IPS-NIHi7 (cell line): ENCODE data around the gene FOCAD.

Experiments used
- DNase-seq: peaks from one replicate; pipeline ENCODE4 v3.0.0; 2012; ENCODE audit warnings: mixed read lengths; ENCODE audit errors: extremely low spot score

The FOCAD gene

GRCh38 chr9:20683351-20684034, 566 bp upstream of the FOCAD start:
- no peak for DNase-seq

DNA sequence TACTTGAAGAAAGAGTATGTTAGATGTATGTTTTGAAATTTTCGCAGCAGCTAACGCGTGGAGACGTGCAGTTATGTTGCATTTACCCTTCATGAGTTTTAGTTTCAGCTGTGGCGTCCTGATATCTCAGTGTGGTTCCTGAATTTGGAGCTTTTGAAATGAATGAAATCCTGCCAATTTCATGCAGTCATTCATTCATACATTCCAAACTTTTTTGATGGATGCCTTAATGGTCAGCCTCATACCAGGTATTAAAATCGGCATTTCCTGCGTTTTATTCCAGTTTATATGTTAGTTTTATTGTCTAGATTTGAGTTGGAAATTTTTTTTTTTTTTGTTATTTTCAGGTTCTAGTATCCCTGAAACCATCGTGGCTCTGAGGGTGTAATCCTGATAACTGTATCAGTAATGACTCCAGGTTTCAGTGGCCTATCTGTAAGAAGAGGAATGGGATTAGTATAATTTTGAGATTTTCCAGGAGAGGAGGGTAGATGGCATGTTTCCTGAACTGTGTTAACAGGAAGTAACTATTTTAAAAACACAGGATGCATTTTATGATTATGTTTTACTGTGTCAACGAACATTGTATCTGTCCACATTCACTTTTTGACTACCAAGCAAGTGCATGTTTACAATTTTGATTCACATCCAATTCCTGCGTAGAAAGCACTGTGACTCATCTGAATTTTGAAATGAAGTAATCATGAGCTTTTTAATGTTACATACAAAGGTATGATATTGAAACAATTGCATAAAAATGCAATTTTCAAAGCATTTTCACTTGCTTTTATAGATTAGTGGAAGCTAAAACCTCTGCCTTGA, 1.0 kb downstream of the FOCAD start:
- no peak for DNase-seq

DNA sequence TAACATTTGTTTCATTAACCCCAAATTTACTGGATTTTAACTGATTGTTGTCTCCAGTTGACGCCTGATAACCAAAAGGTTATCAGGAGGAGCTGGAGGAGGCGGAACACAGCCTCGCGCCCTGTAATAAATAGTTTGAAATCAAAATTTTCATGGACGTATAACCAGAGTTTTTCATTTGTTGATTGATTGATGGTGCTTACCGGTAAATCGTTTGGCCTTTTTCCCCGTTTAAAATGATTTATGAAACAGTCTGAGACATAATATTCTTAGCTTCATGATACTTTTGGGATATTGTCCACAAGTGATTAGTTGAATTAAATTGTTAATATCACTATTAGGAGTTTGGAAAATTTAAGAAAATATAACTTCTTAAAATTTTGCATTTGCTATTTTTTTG, 1.7 kb downstream of the FOCAD start:
- DNase-seq: no peak

- no peak for DNase-seq
Measured at GRCh38 chr9:20689833-20690232, 5.8 kb downstream of the FOCAD start.

GRCh38 chr9:20692554-20692953, 8.5 kb downstream of the FOCAD start:
- no peak for DNase-seq

- DNase-seq: no peak
Measured at GRCh38 chr9:20693068-20693467, 9.0 kb downstream of the FOCAD start.

- DNase-seq: no peak
Measured at GRCh38 chr9:20694248-20694647, 10.2 kb downstream of the FOCAD start.

GRCh38 chr9:20697021-20697719, 13.1 kb downstream of the FOCAD start:
- no peak for DNase-seq

- no peak for DNase-seq
Measured at GRCh38 chr9:20698782-20699181, 14.7 kb downstream of the FOCAD start.

GRCh38 chr9:20701060-20701459, 17.0 kb downstream of the FOCAD start:
- DNase-seq: no peak

GRCh38 chr9:20702570-20702969, 18.5 kb downstream of the FOCAD start:
- no peak for DNase-seq

GRCh38 chr9:20703146-20703545, 19.1 kb downstream of the FOCAD start:
- DNase-seq: no peak

- DNase-seq: no peak
Measured at GRCh38 chr9:20707708-20708107, 23.6 kb downstream of the FOCAD start.

GRCh38 chr9:20713172-20713571, 29.1 kb downstream of the FOCAD start:
- DNase-seq: no peak

DNA sequence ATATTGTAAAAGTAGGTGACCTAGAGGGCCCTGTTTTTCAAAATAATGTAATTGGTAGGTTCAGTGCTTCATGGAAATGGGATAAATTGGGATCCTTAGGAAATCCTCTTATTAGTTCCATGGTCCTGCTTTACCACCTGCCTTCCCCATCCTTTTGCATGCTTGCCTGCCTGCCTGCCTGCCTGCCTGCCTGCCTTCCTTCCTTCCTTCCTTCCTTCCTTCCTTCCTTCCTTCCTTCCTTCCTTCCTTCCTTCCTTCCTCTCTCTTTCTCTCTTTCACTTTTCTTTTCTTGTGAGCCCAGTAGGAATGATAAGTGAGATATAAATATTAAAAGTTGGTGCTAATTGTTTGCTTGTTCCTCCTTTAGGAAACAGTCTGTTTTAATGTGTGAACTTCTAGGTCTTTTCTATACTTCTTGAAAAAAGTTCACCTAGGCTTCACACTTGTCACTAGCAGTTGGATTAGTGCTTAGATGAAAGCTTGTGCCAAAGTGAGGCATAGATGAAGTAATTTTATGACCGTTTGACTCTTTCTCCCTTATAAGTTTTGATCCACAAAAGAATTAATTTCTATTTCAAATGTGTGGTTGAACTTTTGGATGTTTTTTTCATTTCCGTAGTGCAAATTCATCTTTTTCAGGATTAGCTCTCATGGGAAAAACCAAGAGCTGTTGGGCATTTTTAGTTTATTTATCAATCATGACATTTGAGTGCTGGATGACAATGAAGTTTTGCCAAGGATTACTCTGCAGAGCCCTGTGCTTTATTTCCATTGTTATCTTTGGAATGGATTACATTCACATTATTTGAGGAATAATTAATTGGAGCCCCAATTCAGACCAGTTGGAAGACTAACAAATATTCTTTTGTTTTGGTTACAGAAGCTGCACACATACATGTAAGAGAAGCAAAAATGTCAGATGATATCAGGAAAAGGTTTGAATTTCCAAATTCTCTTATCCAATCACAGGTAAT, 30.7 kb downstream of the FOCAD start:
- DNase-seq: no peak

GRCh38 chr9:20722221-20722620, 38.2 kb downstream of the FOCAD start:
- DNase-seq: no peak

DNA sequence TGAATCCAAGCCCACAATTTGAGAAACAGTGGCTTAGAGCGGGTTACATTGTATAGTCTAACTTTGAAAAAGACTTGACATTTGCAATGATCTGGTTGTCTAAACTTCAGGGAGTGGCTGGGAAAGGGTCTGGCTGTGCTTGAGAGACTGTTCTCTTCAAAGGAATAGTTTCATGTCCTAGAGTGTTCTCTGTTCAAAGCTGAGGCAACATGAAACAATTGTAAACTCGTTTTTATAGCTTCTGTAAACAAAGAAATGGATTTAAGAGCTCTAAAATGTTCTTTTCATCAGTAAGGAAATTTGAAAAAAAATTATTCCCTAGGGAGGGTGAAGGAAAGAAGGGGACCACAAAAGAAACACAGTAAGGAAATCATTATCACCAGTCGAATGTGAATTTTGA, 41.6 kb downstream of the FOCAD start:
- no peak for DNase-seq

GRCh38 chr9:20726144-20726543, 42.1 kb downstream of the FOCAD start:
- no peak for DNase-seq

DNA sequence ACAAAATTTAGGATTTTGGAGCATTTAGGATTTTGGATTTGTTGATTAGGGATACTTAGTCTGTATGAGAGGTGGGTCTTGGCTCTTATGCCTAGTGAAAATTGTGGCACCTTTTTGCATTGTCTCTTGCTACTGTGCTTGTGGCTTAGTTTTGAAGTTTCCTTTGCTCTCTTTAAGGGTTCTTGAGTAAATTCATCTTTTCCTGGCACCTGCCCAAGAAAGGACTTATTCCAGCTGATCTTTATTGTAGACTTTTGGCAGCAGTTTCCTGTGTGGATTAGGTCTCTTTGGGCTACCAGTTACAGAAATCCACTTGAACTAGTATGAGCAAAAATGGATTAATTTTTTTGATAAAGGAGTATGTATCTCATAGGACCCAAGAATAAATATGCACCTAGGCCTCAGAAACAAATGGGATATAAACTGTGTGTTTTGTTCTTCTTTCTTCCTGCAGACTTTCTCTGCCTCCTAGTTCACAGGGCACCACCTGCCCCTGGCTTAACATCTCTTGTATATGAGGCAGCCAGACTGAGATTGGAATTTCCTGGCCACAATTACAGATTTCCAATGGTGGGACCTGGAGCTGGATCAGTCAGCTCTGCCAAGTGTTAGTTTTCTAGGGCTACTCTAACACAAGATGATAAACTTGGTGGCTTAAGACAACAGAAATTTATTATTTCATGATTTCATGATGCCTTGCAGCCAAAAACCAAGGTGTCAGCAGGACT, 44.6 kb downstream of the FOCAD start:
- no peak for DNase-seq

GRCh38 chr9:20729523-20729922, 45.5 kb downstream of the FOCAD start:
- DNase-seq: no peak

DNA sequence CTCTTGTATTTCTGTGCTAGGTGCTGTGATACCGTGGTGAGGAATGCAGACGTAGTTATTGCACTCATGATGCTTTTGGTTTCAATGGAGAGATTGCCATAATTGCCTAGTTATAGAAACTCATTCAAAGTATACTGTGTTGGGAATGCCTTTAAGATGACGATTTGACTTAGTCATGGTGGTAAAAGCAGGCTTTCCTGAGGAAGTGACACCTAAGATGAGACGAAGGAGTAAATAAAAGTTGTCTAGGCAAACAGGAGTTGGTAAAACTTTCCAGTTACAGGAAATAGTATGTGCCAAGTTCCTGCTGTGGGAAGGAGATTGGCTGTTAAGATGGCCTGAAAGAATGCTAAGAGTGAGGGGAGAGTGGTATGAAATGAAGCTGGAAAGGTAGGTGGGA, 48.1 kb downstream of the FOCAD start:
- DNase-seq: no peak
